Sigmoid colon (tissue), 4 donors: Measurements from ENCODE around the gene NCBP2L.
A peak's percentile ranks its signal among the peaks of the same experiment; 100 is the strongest.

Source experiments
- POLR2A ChIP-seq, 2 donors: fragments of 450-650 bp; IDR thresholded peaks; one replicate each; pipeline ENCODE4 v1.6.1; 2016; ENCODE audit warnings: antibody characterized with exemption in 2 of 2, mild to moderate bottlenecking in 2 of 2, moderate library complexity in 2 of 2
- POLR2AphosphoS5 ChIP-seq, 4 donors: sonication (generic); formaldehyde crosslinking; IDR thresholded peaks; one replicate each; pipeline ENCODE4 v1.6.1; 2017; ENCODE audit warnings: antibody characterized with exemption in 4 of 4
- TF ChIP-seq, protein P1 (sequence below), 4 experiments: fragments of 450-650 bp in 3 of 4; fragments of 200-600 bp in 1 of 4; IDR thresholded peaks; one replicate each; pipeline ENCODE4 v1.5.1; 2016 to 2019; ENCODE audit warnings: antibody characterized with exemption in 4 of 4, mild to moderate bottlenecking in 3 of 4, moderate library complexity in 2 of 4

DNA sequence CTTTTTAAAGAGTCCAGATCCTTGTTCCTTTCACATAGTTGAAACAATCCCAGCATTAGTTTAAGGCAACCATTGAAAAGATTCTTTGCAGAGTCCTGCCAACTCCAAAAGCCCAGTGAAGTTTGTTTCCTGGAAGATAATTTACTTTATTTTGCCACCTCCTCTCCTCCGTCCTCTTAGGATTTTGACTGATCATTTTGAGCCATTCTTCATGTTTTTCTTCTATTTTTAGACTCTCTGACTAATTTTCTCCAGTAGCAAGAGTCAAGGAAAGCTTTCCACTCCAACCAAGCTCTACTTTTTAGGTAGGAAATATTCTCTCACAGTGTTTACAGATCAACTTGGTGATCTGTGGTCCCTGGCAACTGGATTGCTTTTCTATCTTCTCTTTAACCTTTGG is 10.3 kb downstream of the NCBP2L start:
- TF ChIP-seq, protein P1, sequence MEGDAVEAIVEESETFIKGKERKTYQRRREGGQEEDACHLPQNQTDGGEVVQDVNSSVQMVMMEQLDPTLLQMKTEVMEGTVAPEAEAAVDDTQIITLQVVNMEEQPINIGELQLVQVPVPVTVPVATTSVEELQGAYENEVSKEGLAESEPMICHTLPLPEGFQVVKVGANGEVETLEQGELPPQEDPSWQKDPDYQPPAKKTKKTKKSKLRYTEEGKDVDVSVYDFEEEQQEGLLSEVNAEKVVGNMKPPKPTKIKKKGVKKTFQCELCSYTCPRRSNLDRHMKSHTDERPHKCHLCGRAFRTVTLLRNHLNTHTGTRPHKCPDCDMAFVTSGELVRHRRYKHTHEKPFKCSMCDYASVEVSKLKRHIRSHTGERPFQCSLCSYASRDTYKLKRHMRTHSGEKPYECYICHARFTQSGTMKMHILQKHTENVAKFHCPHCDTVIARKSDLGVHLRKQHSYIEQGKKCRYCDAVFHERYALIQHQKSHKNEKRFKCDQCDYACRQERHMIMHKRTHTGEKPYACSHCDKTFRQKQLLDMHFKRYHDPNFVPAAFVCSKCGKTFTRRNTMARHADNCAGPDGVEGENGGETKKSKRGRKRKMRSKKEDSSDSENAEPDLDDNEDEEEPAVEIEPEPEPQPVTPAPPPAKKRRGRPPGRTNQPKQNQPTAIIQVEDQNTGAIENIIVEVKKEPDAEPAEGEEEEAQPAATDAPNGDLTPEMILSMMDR (IDR thresholded peaks at IDR 0.05): no peak
- TF ChIP-seq POLR2A (IDR thresholded peaks at IDR 0.05): no peak
- peak in 1 of 4 donors; percentile 8 for TF ChIP-seq POLR2AphosphoS5 (IDR thresholded peaks at IDR 0.05)
